ENCODE results near the gene MAG. TPM values are rescaled to one million over a fixed set of nuclear protein-coding genes. Genes with fewer than 3 reads are reported as not detected.

The MAG gene
- total RNA-seq, 1 donor from 2014 or later, result not detected

DNA sequence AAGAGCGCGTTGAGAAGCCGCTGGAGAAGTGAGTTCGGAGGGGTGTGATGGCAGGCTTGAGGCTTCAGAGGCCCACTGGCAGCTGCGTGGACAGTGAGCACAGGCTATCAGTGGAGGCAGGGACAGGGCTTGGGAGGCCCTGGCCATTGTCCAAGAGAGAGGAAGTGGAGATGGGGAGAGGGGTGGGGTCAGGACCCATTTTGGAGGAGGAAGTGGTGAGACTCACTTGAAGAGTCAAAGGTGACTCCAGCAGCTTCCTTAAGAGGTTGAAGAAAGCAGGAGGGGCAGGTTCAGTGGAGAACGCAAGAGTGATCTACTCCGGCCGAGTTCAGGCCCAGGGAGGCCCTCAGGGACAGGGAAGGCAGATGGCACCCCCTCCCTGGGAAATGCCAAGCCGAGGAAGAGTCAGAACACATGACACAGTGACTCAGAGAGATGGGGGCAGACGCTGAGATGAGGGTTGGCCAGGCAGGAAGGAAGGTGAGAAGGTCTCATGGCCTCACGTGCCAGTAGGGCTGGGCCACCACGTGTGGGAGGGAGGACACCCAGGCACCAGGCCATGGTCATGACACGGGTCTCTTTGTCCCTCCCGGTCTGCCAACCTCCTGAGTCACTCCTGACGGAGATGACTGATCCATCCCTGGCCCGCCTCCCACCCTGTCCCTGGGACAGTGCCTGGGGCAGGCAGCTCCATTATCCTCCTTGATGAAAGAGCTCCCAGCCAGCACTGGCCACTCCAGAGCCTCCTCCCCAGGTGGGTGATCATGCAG lies 26.9 kb downstream of the MAG start:
- peaks cover 11% of the 10 kb centered on the region for H3K4me1 Mint-ChIP-seq (ENCODE audit: low read depth)
- H3K9me3 Mint-ChIP-seq (ENCODE audit: low read depth), result peaks cover 3% of the 10 kb centered on the region
- DNase-seq (ENCODE audit: low spot score), result no peak
- no peaks in the 10 kb centered on the region for H3K36me3 Mint-ChIP-seq (ENCODE audit: low read depth)
- H3K27me3 Mint-ChIP-seq (ENCODE audit: low read depth), result peaks cover 2% of the 10 kb centered on the region
- H3K4me3 Mint-ChIP-seq (ENCODE audit: unreplicated experiment), result no peak overlapping the region
- TF ChIP-seq, protein P1, sequence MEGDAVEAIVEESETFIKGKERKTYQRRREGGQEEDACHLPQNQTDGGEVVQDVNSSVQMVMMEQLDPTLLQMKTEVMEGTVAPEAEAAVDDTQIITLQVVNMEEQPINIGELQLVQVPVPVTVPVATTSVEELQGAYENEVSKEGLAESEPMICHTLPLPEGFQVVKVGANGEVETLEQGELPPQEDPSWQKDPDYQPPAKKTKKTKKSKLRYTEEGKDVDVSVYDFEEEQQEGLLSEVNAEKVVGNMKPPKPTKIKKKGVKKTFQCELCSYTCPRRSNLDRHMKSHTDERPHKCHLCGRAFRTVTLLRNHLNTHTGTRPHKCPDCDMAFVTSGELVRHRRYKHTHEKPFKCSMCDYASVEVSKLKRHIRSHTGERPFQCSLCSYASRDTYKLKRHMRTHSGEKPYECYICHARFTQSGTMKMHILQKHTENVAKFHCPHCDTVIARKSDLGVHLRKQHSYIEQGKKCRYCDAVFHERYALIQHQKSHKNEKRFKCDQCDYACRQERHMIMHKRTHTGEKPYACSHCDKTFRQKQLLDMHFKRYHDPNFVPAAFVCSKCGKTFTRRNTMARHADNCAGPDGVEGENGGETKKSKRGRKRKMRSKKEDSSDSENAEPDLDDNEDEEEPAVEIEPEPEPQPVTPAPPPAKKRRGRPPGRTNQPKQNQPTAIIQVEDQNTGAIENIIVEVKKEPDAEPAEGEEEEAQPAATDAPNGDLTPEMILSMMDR (IDR thresholded peaks at IDR 0.05), result no peak
- H3K27ac Mint-ChIP-seq (ENCODE audit: unreplicated experiment), result peak overlapping the region; percentile 63

DNA sequence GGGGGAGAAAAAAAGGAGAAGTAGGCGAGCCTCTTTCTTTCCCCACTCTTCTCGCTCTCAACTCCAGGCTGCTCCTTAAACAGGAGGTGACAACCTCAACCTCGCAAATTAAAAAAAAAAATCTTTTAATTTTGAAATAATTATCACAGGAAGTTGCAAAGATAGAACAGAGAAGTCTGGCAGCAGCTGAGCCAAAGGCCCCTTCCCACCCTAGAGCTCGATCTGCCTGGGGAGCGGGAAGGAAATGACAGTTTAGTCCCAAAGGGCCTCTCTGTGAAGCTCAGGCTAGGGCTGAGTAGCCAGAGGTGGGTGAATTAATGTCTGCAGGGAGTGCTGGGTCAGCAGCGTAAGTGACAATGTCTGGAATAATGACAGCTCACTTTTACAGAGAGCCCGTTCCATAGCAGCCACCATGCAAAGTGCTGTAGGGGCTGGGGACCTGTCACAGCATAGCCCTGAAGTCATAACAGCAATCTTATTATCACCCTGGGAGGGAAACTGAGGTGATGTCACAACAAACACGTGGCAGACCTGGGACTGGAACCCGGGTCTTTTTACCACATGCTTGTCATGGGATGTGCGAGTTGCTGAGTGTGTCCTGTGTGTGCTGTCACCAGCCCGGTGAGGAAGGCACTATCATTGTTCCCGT lies 28.2 kb downstream of the MAG start:
- Mint-ChIP-seq H3K4me3 (ENCODE audit: unreplicated experiment) (no peak overlapping the region), H3K9me3 (ENCODE audit: low read depth) (peaks cover 3% of the 10 kb centered on the region), H3K4me1 (ENCODE audit: low read depth) (peaks cover 11% of the 10 kb centered on the region), H3K27me3 (ENCODE audit: low read depth) (peaks cover 6% of the 10 kb centered on the region), H3K36me3 (ENCODE audit: low read depth) (no peaks in the 10 kb centered on the region), H3K27ac (ENCODE audit: unreplicated experiment) (no peak overlapping the region)
- DNase-seq (ENCODE audit: low spot score), result no peak
- TF ChIP-seq, protein P1 (IDR thresholded peaks at IDR 0.05), result no peak

DNA sequence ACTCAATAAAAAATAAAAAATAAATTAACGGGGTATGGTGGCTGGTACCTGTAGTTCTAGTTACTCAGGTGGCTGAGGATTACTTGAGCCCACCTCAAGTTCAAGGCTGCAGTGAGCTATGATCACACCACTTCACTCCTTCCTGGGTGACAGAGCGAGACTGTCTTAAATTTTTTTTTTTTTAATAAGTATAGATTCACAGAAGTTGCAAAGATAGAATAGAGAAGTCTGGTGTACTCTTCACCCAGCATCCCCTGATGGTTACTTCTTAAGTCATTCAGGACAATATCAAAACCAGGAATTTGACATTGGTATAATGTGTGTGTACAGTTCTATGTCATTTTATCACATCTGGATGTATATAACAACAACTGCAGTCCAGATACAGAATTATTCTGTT lies 29.3 kb downstream of the MAG start:
- no peak overlapping the region for H3K27ac Mint-ChIP-seq (ENCODE audit: unreplicated experiment)
- H3K36me3 Mint-ChIP-seq (ENCODE audit: low read depth), result no peaks in the 10 kb centered on the region
- H3K4me1 Mint-ChIP-seq (ENCODE audit: low read depth), result peaks cover 11% of the 10 kb centered on the region
- no peak for DNase-seq (ENCODE audit: low spot score)
- TF ChIP-seq, protein P1 (IDR thresholded peaks at IDR 0.05), result no peak
- peaks cover 3% of the 10 kb centered on the region for H3K9me3 Mint-ChIP-seq (ENCODE audit: low read depth)
- H3K27me3 Mint-ChIP-seq (ENCODE audit: low read depth), result peaks cover 12% of the 10 kb centered on the region
- no peak overlapping the region for H3K4me3 Mint-ChIP-seq (ENCODE audit: unreplicated experiment)

DNA sequence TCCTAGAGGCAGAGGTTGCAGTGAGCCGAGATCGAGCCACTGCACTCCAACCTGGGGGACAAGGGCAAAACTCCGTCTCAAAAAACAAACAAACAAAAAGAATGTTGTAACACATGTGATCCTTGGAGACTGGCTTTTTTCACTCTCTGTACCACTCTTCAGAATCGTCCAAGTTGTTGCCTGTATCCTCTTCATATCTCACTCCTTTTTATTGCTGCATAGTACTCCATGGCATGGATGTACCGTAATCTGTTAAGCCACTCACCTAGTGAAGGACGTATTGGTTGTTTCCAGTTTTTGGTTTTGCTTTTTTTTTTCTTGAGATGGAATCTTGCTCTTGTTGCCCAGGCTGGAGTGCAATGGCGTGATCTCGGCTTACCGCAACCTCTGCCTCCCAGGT lies 30.1 kb downstream of the MAG start:
- Mint-ChIP-seq H3K27ac (ENCODE audit: unreplicated experiment) (no peak overlapping the region), H3K4me1 (ENCODE audit: low read depth) (peaks cover 11% of the 10 kb centered on the region), H3K9me3 (ENCODE audit: low read depth) (peaks cover 3% of the 10 kb centered on the region), H3K27me3 (ENCODE audit: low read depth) (peaks cover 14% of the 10 kb centered on the region), H3K4me3 (ENCODE audit: unreplicated experiment) (no peak overlapping the region), H3K36me3 (ENCODE audit: low read depth) (no peaks in the 10 kb centered on the region)
- TF ChIP-seq, protein P1 (IDR thresholded peaks at IDR 0.05), result no peak
- DNase-seq (ENCODE audit: low spot score), result no peak

DNA sequence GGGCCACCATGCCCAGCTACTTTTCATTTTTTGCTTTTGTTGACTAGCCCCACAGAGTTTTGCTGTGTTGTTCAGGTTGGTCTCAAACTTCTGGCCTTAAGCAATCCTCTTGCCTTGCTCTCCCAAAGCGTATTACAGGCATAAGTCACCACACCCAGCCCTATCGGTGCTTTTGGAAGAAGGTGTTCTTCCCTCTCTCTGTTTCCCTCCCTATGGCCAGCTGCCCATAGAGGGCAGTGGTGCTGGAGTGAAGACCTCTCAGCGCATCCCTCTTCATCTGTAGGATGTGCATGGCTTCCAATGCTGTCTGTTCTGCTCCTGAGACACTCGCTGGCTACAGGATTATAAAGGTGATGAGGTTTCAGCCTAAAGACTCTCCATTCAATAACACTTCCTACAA lies 35.7 kb downstream of the MAG start:
- Mint-ChIP-seq H3K27ac (ENCODE audit: unreplicated experiment) (no peak overlapping the region), H3K36me3 (ENCODE audit: low read depth) (no peaks in the 10 kb centered on the region)

More for the DNA sequence above, 35.7 kb downstream of the MAG start:
- no peaks in the 10 kb centered on the region for H3K9me3 Mint-ChIP-seq (ENCODE audit: low read depth)
- no peak for DNase-seq (ENCODE audit: low spot score)
- H3K4me3 Mint-ChIP-seq (ENCODE audit: unreplicated experiment), result no peak overlapping the region
- H3K4me1 Mint-ChIP-seq (ENCODE audit: low read depth), result no peaks in the 10 kb centered on the region
- TF ChIP-seq, protein P1 (IDR thresholded peaks at IDR 0.05), result peak; percentile 23
- peaks cover 33% of the 10 kb centered on the region for H3K27me3 Mint-ChIP-seq (ENCODE audit: low read depth)
